Hepatocyte (in vitro differentiated cells): ENCODE measurements around the gene FOXM1. TPM values are rescaled to one million over a fixed set of nuclear protein-coding genes. Genes with fewer than 3 reads are reported as not detected.

Experiments
- DNase-seq: peaks from one replicate; pipeline ENCODE4 v3.0.0-alpha.2; 2016; ENCODE audit warnings: low spot score
- H2AFZ ChIP-seq: fragments of 200-600 bp; sonication (generic); 2 replicates; pipeline ENCODE4 v1.6.0; 2016; ENCODE audit warnings: antibody characterized with exemption, mild to moderate bottlenecking
- H3K27ac ChIP-seq: fragments of 200-600 bp; sonication (generic); 2 replicates; pipeline ENCODE4 v1.5.1; 2016; ENCODE audit warnings: mild to moderate bottlenecking
- H3K27me3 ChIP-seq: fragments of 200-600 bp; sonication (generic); 2 replicates; pipeline ENCODE4 v1.6.1; 2016
- H3K36me3 ChIP-seq: fragments of 200-600 bp; sonication (generic); replicated peaks from 2 replicates; pipeline ENCODE4 v1.5.1; 2016; ENCODE audit warnings: low read depth; ENCODE audit not compliant: insufficient read depth
- H3K4me1 ChIP-seq: fragments of 200-600 bp; sonication (generic); 2 replicates; pipeline ENCODE4 v1.5.1; 2016; ENCODE audit warnings: mild to moderate bottlenecking, moderate library complexity; ENCODE audit not compliant: insufficient read depth
- H3K4me2 ChIP-seq: fragments of 200-600 bp; sonication (generic); 2 replicates; pipeline ENCODE4 v1.6.0; 2016
- H3K4me3 ChIP-seq: fragments of 200-600 bp; sonication (generic); 2 replicates; pipeline ENCODE4 v1.5.1; 2016; ENCODE audit warnings: mild to moderate bottlenecking
- H3K79me2 ChIP-seq: fragments of 200-600 bp; sonication (generic); 2 replicates; pipeline ENCODE4 v1.6.0; 2017; ENCODE audit warnings: mild to moderate bottlenecking
- H3K9me2 ChIP-seq: fragments of 200-600 bp; sonication (generic); replicated peaks from 2 replicates; pipeline ENCODE4 v1.6.0; 2017; ENCODE audit warnings: mild to moderate bottlenecking; ENCODE audit not compliant: insufficient read depth
- H3K9me3 ChIP-seq: fragments of 200-600 bp; sonication (generic); 2 replicates; pipeline ENCODE4 v1.5.1; 2016; ENCODE audit warnings: low read depth, mild to moderate bottlenecking
- H4K20me1 ChIP-seq: fragments of 200-600 bp; sonication (generic); 2 replicates; pipeline ENCODE4 v1.6.0; 2016; ENCODE audit warnings: mild to moderate bottlenecking; ENCODE audit not compliant: insufficient read depth, poor library complexity, severe bottlenecking
- CTCF ChIP-seq: fragments of 200-600 bp; sonication (generic); IDR thresholded peaks from 2 replicates; pipeline ENCODE4 v1.5.1; 2016; ENCODE audit warnings: antibody characterized with exemption, mild to moderate bottlenecking; ENCODE audit not compliant: poor library complexity
- EZH2 ChIP-seq: fragments of 200-600 bp; sonication (generic); IDR thresholded peaks from 2 replicates; pipeline ENCODE4 v1.6.1; 2016; ENCODE audit warnings: antibody characterized with exemption, mild to moderate bottlenecking, borderline replicate concordance
- EZH2phosphoT487 ChIP-seq: fragments of 200-600 bp; sonication (generic); IDR thresholded peaks from one replicate; pipeline ENCODE4 v1.6.1; 2018; ENCODE audit warnings: antibody characterized with exemption, mild to moderate bottlenecking, low read depth, moderate library complexity; ENCODE audit not compliant: unreplicated experiment, severe bottlenecking
- WGBS: methylation state at CpG from one replicate; pipeline ENCODE4 v1.1.6; 2016; ENCODE audit warnings: low lambda C conversion rate; ENCODE audit errors: missing lambda C conversion rate; 5-methylcytosine and 5-hydroxymethylcytosine counted together
- polyA plus RNA-seq: library from polyadenylated mRNA; unstranded; fragments of >200 nt; fragmentation: Nextera tagmentation; extraction: Ambion mirVana; gene quantifications from 2 replicates; pipeline ENCODE4 v1.2.1, GENCODE V29; 2016
- total RNA-seq: library from RNA; depleted of rRNA; stranded (reverse); fragments of >200 nt; gene quantifications from 2 replicates; pipeline ENCODE4 v1.2.3, GENCODE V29; 2014

FOXM1 gene
- total and polyA plus RNA-seq, 2 experiments from 2014 or later, result 6.8 to 11.0 TPM

- peaks cover 14% of the 10 kb centered on the region for H3K4me1 ChIP-seq
- H3K9me3 ChIP-seq, result no peaks in the 10 kb centered on the region
- H2AFZ ChIP-seq, result peak overlapping the region; percentile 83
- WGBS, result 27% methylated on average over 42 of the region's 42 CpGs
- H3K9me2 ChIP-seq, result no peaks in the 10 kb centered on the region
- peak overlapping the region; percentile 93 for H3K27ac ChIP-seq
- H3K4me2 ChIP-seq, result peak overlapping the region; percentile 84
- no peaks in the 10 kb centered on the region for H3K27me3 ChIP-seq
- H3K4me3 ChIP-seq, result peak overlapping the region; percentile 66
- DNase-seq, result peak; percentile 73
- peaks cover 49% of the 10 kb centered on the region for H3K79me2 ChIP-seq
- H4K20me1 ChIP-seq, result peaks cover 12% of the 10 kb centered on the region
- TF ChIP-seq CTCF (no peak), EZH2 (no peak), EZH2phosphoT487 (no peak)
- no peaks in the 10 kb centered on the region for H3K36me3 ChIP-seq
Measured at GRCh38 chr12:2891240-2892053, 14.5 kb upstream of the FOXM1 start.

DNA sequence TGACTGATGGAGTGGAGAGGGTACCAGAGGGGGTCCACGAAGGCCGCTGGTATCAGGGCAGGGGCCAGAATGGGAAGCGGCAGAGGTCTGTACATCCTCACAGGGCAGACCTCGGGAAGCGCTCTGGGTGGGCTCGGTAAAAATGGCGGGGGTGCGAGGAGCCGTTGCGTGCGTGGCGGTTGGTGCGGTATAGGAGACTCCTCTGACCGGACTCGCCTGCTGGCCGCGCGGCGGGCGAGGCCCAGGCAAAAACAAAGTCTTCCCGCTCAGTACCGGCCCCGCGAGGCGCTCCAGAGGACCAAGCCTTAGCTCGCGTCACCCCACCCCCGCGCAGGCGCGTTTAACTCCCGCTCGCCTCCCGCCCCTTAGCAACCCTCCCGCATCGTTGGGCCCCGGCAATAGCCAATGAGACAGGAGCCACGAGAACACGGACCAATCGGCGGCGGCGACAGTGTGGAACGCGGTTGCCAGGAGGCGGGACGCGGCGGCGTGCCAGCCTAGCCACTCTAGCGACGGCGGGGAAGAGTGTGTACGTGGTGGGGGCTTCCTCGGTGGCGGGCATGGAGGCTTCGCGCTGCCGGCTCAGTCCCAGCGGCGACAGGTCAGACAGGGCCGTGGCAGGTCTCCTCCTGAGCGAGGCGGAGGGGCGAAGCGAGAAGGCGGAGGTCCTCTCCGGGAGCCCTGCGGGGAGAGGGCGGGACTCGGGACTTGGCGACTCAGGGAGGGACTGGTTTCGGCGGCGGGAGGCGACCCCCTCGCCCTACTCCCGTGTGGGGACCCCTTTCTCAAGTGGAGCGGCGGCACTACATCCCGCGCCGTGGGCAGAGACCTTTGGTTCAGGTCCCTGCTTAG lies 13.6 kb upstream of the FOXM1 start, which contains the start of gene TULP3:
Gene TULP3, plus strand, starts transcription at position 504 of the 852 bp plus-strand sequence. Its CDS starts 57 bp downstream, at position 561.
- H3K4me1 ChIP-seq, result peaks cover 14% of the 10 kb centered on the region
- H2AFZ ChIP-seq, result peak within 1 kb of the TSS; percentile 83
- peak; percentile 99 for DNase-seq
- peak within 1 kb of the TSS; percentile 93 for H3K27ac ChIP-seq
- 2% methylated on average over 61 of the region's 83 CpGs for WGBS
- no peaks in the 10 kb centered on the region for H3K9me2 ChIP-seq
- H3K4me3 ChIP-seq, result peak within 1 kb of the TSS; percentile 66
- TF ChIP-seq EZH2phosphoT487, result no peak
- no peak for TF ChIP-seq EZH2
- no peak for TF ChIP-seq CTCF
- H3K79me2 ChIP-seq, result peaks cover 41% of the 10 kb centered on the region
- peak within 1 kb of the TSS; percentile 84 for H3K4me2 ChIP-seq
- no peaks in the 10 kb centered on the region for H3K27me3 ChIP-seq
- peaks cover 7% of the 10 kb centered on the region for H4K20me1 ChIP-seq
- no peaks in the 10 kb centered on the region for H3K9me3 ChIP-seq
- no peaks in the 10 kb centered on the region for H3K36me3 ChIP-seq

GRCh38 chr12:2890001-2890387 lies 13.0 kb upstream of the FOXM1 start:
- peaks cover 14% of the 10 kb centered on the region for H3K4me1 ChIP-seq
- no peaks in the 10 kb centered on the region for H3K36me3 ChIP-seq
- H3K9me2 ChIP-seq, result no peaks in the 10 kb centered on the region
- no peaks in the 10 kb centered on the region for H3K27me3 ChIP-seq
- H3K27ac ChIP-seq, result peak overlapping the region; percentile 89
- H3K79me2 ChIP-seq, result peaks cover 34% of the 10 kb centered on the region
- H3K9me3 ChIP-seq, result no peaks in the 10 kb centered on the region
- DNase-seq, result no peak
- H3K4me2 ChIP-seq, result peak overlapping the region; percentile 81
- peak overlapping the region; percentile 61 for H2AFZ ChIP-seq
- no peak for TF ChIP-seq EZH2phosphoT487
- no peak for TF ChIP-seq EZH2
- no peak for TF ChIP-seq CTCF
- no peak overlapping the region for H3K4me3 ChIP-seq
- peaks cover 7% of the 10 kb centered on the region for H4K20me1 ChIP-seq
- WGBS, result 71% methylated on average over 10 of the region's 10 CpGs
